HG03103 (cell line): ENCODE results near the gene IPCEF1.
A peak's percentile ranks its signal among the peaks of the same experiment; 100 is the strongest.
"Not testable (repeated sequence)": the region's sequence is repeated elsewhere in the genome, so short reads cannot be mapped to it uniquely, and the experiment has no call there.

Experiments
- ATAC-seq: cut with Tn5 transposase; IDR thresholded peaks from one replicate; pipeline ENCODE4 v1.9.1; 2021; ENCODE audit warnings: low read depth; ENCODE audit not compliant: unreplicated experiment

Gene IPCEF1

GRCh38 chr6:154341336-154341735 lies 15.3 kb downstream of the IPCEF1 start:
- ATAC-seq = no peak

- ATAC-seq = no peak
Observed at GRCh38 chr6:154337406-154338005, 19.1 kb downstream of the IPCEF1 start.

DNA sequence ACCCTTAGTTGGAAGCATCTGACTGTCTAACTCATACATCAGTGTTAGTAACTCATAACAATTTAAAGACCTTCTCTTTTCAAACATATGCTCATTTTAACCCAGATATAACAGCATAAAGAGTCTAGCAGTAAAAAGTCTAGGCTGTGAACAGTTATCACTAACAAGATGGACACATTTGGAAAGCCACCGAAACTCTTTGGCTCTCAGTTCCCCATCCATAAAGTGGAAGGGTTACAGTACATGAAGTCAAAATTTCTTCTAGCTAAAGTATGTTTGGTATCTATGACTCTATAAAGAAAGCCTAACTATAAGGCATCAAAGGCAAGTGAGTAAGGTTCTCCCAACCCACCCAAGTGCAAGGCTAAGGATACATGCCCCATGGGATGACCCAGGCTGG lies 22.5 kb downstream of the IPCEF1 start:
- not testable (repeated sequence) for ATAC-seq

DNA sequence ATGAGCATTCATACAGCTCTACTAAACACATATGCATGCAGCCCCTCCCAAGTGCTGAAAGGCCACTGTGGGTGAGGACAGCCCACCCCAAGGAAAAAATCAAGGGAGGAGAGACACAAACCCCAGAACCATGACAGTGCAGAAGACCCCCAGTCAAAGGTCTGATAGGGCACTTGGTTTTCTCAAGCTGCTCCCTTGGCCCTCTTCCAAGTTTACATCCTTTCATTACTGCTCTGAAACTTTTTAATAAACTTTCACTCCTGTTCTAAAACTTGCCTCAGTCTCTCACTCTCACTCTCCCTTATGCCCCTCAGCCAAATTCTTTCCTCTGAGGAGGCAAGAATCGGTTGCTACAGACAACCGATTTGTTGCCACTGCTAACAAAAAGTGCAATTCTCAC lies 24.9 kb downstream of the IPCEF1 start:
- no peak for ATAC-seq

GRCh38 chr6:154329350-154330170 lies 27.0 kb downstream of the IPCEF1 start:
- ATAC-seq = no peak

GRCh38 chr6:154327313-154327712 lies 29.3 kb downstream of the IPCEF1 start:
- not testable (repeated sequence) for ATAC-seq

- ATAC-seq = no peak
Observed at GRCh38 chr6:154325142-154325541, 31.5 kb downstream of the IPCEF1 start.

GRCh38 chr6:154320181-154320580 lies 36.4 kb downstream of the IPCEF1 start:
- no peak for ATAC-seq

DNA sequence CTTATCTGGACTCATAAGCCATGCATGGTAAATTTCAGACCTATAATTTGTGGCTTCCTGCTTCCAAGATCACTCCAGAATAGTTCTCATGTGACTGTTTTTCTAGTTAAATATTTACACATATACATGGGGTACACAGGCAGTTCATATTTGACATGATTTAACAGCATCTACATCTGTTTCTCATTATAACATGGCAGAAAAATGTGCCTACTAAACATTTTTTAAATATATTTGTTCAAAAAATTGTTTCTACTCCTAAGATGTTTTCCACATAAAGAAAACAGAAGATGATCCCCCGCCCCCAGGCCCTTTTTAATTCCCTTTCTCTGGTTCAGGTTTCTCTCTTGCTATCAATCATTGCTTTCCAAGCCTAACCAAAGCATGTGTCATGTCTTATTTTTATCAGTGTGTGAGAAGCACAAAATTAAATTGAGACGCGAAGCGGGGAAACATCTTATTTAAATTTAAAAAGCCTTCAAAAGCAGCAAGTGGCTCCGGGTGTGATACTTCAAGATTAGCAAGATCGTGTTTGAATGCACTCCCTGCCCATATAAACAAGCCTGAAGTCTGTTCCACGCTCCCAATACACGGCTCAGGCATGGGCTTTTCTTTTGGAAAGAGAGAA lies 37.3 kb downstream of the IPCEF1 start:
- no peak for ATAC-seq

GRCh38 chr6:154318721-154319120 lies 37.9 kb downstream of the IPCEF1 start:
- ATAC-seq = no peak

- ATAC-seq = no peak
Observed at GRCh38 chr6:154316131-154316530, 40.5 kb downstream of the IPCEF1 start.

GRCh38 chr6:154314084-154314483 lies 42.5 kb downstream of the IPCEF1 start:
- no peak for ATAC-seq

DNA sequence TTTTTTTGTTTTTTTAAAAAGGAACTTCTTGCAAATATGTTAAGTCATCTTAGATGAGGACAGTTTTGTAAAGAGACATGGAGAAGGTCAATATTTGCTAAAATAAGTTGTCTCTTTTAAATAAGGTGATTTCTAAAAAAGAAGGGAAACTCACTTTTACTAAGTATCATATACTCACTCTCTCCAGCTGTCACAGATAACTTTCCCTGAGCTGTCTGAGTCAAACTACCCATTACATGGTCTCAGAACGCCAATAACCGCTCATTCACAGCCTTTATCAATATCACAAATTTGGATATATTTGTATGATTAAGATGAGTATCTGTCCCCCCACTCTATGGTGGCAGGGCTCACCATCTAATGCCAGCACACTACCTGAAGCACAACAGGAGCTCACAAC lies 47.6 kb downstream of the IPCEF1 start:
- no peak for ATAC-seq

GRCh38 chr6:154307696-154308425 lies 48.7 kb downstream of the IPCEF1 start:
- no peak for ATAC-seq

DNA sequence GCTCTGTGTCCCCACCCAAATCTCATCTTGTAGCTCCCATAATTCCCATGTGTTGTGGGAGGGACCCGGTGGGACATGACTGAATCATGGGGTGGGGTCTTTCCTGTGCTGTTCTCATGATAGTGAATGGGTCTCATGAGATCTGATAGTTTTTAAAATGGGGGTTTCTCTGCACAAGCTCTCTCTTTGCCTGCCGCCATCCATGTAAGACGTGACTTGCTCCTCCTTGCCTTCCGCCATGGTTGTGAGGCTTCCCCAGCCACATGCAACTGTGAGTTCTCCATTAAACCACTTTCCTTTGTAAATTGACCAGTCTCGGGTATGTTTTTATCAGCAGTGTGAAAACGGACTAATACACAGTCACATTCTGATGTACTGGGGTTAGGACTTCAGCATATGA lies 49.5 kb downstream of the IPCEF1 start:
- ATAC-seq = not testable (repeated sequence)

- no peak for ATAC-seq
Observed at GRCh38 chr6:154306696-154307095, 49.9 kb downstream of the IPCEF1 start.

DNA sequence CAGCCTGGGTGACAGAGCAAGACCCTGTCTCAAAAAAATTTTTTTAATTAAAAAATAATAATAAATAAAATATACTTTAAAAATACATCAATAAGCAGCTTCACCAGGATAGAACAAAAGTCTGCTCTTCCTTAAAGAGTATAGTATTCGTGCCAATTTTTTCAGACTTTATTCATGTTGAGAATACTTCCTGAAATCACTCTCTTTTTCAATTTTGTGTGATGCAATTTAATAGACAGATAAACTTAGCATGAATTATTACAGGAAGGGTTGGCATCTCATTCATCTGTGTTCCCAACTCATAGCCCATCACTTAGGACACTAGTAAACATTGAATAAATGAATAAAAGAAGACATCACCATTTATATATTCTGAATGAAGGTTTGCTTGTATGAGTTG lies 52.4 kb downstream of the IPCEF1 start:
- ATAC-seq = no peak

GRCh38 chr6:154303642-154304041 lies 53.0 kb downstream of the IPCEF1 start:
- not testable (repeated sequence) for ATAC-seq

- ATAC-seq = peak; percentile 97
Observed at GRCh38 chr6:154301839-154302752, 54.5 kb downstream of the IPCEF1 start.

GRCh38 chr6:154301086-154301625 lies 55.4 kb downstream of the IPCEF1 start:
- ATAC-seq = no peak
